LHCN-M2 (cell line): ENCODE data around the gene DRC1. TPM values are rescaled to one million over a fixed set of nuclear protein-coding genes. Genes with fewer than 3 reads are reported as not detected.

Experiments used
- DNase-seq: peaks from one replicate; pipeline ENCODE4 v3.0.0-alpha.2; 2012; ENCODE audit warnings: low read depth
- total RNA-seq: library from RNA; depleted of rRNA; stranded (reverse); fragments of >200 nt; gene quantifications from 2 replicates; pipeline ENCODE4 v1.2.3, GENCODE V29; 2014

Gene DRC1
- total RNA-seq, 1 experiment from 2014 or later: not detected

DNA sequence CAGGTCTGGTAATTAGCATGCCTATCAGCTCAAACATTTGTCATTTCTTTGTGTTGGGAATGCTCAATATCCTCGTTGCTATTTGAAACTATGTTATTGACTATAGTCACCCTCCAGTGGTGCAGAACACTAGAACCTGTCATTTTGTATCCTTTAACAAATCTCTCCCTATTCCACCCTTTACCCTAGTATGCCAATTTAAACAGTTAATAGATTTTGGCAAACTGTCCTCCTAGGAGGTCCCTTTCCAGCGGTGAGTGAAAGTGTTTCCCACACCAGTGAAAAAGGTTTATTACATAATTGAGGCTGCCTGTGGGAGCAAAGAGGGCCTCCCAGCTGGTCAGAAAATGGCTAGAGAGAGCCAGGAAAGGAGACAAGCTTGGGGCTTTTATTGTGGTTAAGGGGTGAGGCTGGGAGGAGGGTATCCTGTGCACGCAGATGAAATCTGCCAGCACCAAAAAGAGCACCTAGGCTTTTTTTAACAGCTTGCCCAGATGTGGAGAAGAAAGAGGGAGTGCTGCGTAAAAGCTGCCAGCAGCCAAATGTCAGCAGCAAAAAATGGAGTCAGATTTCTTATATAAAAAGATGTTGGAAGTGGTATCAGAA, 1.8 kb upstream of the DRC1 start:
- DNase-seq: no peak

DNA sequence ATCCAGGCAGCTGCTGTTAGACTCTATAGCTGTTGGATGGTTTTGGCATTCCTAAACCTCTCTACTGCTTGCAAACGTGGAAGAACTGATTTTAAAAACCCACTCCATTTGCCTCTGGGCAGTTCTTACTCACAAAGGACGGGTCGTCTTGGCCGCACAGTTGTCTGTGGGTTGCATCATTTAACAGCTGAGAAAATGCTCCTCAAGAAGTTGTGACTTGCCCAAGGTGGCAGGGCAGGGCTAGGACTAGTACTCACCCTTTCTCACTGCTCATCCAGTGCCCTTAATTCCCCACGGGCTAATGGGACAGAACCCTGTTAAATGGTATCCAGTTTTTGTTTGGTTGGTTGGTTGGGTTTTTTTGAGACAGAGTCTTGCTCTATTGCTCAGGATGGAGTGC, 997 bp upstream of the DRC1 start:
- DNase-seq: peak; percentile 21

DNA sequence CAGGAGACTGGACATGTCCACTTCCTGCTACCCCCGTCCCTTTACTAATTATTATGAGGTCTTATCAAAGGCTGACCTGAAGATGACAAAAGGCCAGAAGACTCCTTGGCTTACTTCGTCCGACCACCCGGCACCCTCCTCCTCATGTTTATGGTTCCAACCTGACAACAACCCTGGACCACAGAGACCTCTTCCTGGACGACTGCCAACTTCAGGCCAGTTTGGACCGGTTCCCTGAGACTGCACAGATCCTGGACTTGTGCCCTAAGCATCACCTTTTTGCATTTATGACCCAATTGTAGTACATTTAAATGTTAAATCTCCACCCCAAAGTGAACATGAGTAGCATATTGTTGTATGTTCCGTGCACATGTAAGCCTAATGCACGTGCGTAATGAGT, 5.8 kb downstream of the DRC1 start:
- no peak for DNase-seq

DNA sequence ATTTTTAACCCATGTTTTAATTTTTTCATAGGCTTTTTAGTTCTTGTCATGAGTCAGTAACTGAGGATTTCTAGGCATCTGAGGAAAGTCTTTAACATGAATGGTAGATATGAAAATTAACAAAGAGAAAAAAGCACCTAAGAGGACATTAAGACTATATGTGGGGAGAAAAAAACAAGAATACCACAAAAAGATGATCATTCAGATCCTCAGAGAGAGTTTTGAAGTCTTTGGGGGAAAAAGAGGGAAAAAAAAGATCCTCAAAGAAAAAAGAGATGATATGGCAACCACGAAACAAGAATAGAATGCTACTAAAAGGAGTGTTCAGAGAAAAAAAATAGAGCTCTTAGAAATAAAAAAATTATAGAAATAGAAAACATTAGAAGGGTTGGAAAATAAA, 8.1 kb downstream of the DRC1 start:
- no peak for DNase-seq

DNA sequence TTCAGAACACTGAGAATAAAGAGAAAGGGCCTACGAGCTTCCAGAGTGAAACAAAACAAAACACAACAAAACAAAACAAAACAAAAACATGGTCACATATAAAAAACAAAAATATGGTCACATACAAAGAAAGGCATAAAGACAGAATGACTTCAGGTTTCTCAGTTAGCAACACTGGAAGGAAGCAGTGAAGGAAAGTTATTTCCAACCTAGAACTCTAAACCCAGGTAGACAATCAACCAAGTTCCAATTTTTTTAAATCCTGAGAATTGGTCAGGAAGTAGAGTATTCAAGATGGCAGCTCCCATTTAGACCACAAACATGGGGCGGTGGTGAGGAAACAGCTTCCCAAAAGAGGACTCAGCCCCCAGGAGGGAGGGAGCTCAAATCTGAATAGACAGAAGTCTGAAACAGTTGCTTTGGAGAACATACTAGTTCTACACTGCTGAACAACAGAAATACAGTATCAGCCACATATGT, 9.1 kb downstream of the DRC1 start:
- no peak for DNase-seq

DNA sequence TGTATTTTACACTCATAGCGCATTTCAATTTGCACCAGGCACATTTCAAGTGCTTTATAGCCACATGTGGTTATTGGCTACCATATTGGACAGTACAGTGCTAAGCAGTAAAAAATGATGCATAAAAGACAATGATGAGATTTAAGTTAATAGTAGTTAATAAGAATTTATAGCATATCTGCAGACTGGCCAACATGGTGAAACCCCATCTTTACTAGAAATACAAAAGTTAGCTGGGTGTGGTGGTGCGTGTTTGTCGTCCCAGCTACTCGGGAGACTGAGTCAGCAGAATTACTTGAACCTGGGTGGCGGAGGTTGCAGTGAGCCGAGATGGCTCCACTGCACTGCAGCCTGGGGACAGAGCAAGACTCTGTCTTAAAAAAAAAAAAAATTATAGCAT, 9.7 kb downstream of the DRC1 start:
- DNase-seq: no peak

DNA sequence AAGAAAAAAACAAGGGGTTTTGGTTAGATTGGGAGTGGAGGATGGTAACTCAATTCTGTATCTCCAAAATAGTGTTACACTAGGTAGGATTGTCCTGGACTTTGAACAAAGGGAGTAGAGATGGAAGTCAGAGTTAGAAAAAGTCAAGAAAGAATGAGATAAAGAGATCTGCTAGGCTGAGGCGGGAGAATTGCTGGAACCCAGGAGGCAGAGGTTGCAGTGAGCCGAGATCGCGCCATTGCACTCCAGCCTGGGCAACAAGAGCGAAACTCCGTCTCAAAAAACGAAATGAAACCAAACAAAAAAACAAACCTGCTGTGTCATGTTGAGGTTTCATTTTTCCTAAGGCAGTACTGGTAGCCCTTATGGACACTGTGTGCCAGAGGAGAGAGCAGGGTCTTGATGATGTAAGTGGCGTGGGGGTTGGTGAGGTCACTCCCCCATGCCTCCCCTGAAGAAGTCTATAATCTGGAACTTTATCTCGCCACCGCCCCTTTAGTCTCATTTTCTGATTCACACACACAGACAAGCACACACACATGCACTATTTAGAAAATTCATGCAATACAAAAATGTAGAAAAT, 10.5 kb downstream of the DRC1 start:
- DNase-seq: no peak

DNA sequence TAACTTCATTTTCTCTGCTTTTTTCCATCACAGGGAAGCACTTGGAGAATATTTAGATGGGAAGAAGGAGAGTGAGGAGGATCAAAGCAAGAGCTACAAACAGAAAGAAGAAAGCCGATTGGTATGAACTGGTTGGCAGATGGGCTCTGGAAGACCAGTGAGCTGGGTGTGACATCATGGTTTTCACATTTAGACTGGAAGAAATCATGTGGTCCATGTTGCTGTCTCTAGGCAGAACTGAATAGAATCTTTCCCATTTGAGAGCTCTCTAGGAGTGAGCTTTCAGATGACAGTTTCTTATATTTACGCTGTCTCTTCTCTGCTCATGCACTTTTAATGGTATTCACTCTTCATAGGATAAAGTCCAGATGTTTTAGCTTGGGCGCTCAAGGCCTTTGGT, 12.6 kb downstream of the DRC1 start:
- peak; percentile 31 for DNase-seq

DNA sequence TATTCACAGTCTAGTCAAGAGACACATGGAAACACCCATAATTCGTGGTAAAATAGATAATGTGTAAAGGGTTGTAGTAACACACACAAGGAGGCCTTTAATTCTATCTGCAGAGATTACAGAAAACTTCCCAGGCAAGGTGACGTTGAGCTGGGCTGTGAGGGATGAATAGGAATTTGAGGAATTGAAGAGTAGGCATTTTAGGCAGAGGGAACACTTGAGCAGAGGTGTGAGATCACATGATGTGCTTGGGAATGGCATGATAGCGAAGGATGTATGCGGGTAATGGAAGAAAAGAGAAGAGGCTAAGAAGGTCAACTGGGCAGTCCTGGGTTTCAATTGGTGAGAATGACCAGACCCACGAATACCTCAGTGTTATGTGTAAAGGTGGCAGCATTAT, 20.2 kb downstream of the DRC1 start:
- DNase-seq: no peak

DNA sequence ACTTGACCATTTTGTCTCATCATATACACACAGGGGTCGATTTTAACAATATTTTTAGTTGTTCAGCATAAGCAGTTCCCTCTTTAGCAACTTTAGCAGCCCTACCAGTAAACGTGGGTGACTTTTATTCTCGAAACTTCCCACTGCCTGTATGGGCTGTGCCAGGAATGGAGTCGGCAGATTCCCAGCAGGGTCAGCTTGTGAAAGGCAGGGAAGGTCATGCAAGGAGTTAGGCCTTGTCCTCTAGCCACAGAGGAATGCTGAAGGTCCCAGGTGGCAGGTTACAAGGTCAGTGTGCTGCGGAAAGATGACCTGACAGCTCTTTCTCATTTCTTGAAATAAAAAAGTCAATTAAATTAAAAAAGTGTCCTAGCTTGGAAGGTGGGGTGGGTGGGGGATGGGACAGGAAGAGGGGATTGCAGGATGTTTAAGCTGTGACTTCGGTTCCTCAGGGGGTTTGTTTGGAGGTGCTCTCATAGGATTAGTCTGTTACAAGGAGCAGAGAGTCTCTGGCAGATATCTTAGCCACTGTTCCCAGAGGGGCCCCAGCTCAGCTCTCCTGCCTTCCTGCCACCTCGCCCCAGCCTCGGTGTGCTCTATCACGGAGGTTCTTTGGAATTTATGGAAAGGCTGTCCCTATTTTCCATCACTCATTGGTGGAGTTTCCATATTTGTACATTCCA, 21.4 kb downstream of the DRC1 start:
- no peak for DNase-seq

DNA sequence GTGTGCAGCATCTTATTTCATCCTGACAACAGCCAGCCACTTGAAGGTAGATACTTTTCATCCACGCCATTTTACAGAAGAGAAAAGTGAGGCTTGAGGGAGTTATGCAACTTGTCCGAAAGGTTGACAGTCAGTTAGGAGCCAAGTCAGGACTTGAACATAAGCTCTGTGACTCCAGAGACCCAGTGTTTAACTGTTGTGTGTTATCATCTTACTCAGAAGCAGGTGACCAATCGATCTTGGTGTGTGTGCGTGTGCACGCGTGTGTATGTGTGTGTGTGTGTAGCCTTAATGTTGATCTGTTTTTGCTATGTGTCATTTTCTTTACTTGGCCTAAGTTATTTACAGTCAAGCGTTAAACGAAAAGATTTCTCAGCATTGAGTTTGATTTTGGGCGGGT, 22.0 kb downstream of the DRC1 start:
- no peak for DNase-seq

DNA sequence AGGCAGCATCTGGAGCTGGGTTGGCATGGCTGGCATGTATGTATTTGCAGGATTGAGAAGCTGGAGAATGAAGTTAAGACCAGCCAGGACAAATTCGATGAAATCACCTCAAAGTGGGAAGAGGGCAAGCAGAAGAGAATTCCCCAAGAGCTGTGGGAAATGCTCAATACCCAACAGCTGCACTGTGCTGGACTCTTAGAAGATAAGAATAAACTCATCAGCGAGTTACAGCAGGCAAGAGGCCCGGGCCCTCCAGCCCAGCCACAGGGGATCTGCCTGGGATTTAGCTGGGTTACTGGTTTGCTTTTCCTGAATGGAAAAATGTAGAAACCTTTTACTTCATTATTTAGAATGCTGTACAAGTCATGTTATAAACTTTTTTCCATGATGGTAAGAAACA, 22.5 kb downstream of the DRC1 start:
- DNase-seq: no peak

DNA sequence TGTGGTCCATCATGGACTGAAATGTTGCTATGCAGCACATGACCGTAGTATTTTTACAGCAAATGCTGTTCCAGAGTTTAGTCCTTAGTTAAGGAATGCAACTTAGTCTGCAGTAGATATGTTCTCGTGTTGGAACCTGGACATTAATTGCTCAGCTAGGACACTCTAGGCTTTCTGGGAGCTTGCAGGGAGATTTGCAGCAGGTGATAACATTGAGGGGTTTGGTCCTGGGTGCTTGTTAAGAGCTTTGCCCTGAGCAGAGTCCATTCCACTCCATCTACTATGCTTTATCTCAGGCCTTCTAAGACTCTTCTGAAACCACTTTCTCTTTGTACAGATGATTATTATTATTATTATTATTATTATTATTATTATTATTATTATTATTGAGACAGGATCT, 27.1 kb downstream of the DRC1 start:
- DNase-seq: no peak

DNA sequence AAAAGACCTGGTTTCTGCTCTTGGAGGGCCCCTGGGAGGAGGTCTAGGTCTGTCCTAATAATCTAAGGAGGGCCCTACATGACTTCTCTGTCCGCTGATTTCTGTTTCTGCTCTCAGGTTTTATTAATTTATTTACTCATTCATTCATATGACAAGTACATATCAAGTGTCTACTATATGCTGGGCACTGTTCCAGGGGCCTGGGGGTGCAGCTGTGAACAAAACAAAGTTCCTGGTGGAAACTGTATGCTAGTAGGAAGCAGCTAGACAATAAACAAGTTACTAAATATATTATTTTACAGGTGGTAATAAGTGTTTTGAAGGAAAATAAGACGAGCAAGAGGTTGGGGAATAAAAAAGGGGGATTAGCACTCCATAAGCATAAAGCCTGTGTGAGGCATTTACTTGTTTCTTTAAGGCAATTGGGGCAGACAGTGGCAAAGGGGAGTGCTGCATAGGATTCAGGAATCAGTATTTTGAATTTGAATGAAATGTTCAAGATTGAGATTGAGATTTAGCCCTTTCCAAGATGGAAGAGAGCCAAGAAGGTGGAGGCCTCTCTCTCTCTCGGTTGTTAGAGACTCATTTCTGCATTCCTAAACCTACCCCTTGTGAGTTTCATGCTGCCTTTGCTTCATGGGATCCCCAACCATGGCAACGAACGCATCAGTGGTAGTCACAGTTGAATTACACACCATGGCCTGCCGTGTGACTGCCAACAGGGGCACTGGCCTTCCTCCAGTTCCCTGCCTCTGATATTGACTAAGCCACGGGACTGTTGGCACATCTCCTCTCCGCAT, 28.3 kb downstream of the DRC1 start:
- DNase-seq: peak; percentile 33

DNA sequence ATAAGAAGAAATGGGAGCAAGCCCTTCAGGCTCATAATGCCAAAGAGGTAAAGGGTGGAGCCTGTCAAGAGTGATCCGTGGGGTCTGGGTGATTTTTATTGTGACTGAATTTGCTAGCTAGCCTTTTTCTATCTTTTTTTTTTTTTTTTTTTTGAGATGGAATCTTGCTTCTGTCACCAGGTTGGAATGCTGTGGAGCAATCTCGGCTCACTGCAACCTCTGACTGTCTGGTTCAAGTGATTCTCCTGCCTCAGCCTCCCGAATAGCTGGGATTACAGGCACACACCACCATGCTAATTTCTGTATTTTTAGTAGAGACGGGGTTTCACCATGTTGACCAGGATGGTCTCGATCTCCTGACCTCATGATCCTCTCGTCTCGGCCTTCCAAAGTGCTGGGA, 29.1 kb downstream of the DRC1 start:
- no peak for DNase-seq

DNA sequence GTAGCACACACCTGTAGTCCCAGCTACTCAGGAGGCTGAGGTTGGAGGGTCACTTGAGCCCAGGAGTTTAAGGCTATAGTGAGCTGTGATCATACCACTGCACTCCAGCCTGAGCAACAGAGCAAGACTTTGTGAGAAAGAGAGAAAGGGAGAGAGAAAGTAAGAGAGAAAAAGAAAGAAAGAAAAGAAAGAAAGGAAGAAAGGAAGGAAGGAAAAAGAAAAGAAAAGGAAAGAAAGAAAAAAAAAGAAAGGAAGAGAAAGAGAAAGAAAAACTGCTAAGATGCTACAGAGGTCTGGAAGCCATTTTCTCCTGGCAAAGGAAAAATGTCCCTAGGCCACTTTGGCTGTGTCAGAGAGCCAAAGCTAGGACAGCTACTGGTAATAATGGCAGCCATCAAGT, 30.6 kb downstream of the DRC1 start:
- no peak for DNase-seq

DNA sequence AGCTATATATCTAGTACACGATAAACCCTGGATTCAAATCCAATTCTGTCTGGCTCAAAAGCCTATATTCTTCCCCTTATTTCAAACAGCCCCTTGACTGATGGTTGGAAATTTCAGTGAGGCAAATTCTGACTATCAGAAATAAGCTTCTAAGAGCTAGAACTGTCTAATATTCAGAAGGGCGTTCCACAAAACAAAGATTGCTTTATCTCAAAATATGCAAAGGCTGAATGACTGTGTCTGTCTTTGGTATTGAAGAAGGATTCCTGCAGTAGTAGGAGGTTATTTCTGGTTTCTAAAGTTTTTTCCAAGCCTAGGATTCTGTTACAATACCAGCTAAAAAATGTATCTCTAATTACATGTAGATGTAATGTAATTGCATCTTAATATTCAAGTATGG, 31.1 kb downstream of the DRC1 start:
- no peak for DNase-seq

DNA sequence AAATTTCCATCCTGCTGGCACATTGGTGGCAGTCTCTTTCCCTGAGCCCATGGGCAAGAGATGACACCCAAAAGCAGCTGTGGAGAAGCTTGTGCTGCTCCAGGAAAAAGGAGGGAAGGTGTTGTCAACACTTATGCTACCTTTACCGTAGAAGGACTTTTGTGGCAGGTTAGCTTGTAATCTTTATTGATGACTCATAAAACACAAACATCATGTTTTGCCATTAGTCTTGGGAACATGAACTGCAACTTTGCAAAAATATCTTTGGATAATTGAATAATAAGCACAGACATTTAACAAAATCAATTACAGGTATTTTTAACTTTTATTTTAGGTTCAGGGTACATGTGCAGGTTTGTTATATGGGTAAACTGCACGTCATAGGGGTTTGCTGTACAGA, 33.4 kb downstream of the DRC1 start:
- DNase-seq: no peak

DNA sequence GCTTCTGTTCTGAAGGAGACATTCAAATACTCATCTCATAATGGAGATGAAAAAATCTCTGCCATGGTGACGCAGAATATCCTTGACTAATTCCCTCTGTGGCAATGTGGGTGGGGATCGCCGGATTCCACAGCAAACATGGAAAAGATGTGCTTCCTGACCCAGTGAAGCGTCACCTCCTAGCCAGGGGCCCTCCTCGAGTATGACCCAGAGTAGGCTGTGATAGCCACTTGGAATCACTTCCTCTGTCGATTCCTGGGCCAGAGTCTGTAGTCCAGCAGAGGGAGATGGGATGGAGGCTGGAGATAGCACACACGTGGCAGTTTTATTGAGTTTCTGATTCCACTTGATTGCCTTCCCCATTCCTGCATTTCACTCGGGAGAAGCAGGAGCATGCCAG, 36.8 kb downstream of the DRC1 start:
- peak; percentile 64 for DNase-seq

DNA sequence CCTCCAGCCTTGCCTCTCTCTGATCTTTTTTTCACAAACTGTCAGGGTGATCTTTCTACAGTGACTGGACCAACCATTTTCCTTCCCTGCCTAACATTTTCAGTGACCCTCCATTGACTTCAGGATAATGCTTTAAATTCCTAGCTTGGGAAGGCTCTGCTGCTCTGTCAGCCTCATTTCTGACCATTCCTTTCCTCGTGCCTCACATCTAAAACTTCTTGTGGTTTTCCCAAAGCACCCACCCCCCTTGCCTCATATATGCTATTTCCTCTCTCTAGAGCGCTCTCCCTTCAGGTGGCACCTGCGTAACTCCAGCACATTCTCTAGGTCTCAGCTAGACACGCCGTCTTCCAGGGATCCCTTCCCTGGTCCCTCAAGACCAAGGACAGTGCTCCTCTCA, 37.2 kb downstream of the DRC1 start:
- DNase-seq: no peak

DNA sequence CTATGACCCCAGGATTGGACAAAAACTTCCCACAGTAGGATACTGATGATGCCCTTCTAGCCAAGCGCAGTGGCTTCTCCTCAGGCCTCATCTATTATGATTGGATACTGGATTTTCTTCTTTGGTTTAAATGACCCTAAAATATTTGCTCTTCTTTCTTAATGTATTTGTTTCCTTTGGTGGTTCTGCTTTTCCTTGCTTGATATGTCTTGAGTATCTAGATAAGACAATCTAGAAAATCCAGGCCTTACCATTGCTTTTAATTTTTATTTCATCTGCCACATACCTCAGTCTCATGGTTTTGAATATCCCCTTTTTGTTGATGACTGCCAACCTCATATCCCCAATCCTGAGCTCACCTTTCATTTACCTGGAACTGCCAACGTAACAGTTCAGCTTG, 40.6 kb downstream of the DRC1 start:
- DNase-seq: no peak

DNA sequence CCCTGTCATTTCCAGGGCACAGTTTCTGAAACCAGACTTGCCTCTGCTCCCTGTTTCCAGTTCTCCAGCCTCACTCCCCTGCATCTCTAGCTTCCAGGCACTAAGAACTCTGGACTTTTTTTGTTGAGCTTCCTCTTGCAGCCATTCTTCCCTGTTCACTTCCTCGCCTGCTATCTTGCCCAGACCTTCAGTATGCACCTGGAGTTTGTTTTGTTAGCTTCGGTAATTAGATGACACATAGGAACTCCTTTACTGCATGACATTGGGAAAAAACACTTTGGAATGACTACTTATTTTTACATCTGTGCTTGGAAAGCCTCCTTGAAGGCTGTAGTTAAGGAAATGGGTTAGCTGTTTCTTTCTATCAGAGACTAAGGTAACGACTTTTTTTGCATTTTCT, 41.0 kb downstream of the DRC1 start:
- no peak for DNase-seq

DNA sequence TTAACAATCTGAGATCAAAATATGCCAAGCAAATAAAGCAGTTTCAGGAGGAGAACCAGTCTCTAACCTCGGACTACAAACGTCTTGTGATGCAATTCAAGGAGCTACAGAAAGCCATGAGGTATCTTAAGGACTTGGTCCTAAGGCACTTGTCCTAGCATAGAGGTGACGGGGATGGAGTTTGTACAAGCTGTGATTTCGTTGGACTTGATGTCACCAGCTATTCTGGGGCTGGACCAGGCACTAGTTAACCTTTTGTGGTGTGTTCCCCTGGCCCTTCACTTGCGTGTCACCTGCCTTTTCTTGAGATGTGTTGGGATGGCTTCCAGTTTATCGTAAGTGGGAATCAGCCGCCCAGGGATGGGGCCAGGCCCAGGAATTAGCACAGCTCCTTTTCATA, 42.5 kb downstream of the DRC1 start:
- no peak for DNase-seq
